ENCODE measurements around the gene PTTG1IP.

Gene PTTG1IP

GRCh38 chr21:44907225-44907965 lies 33.9 kb upstream of the PTTG1IP start (continued):
- TF ChIP-seq, protein P1, sequence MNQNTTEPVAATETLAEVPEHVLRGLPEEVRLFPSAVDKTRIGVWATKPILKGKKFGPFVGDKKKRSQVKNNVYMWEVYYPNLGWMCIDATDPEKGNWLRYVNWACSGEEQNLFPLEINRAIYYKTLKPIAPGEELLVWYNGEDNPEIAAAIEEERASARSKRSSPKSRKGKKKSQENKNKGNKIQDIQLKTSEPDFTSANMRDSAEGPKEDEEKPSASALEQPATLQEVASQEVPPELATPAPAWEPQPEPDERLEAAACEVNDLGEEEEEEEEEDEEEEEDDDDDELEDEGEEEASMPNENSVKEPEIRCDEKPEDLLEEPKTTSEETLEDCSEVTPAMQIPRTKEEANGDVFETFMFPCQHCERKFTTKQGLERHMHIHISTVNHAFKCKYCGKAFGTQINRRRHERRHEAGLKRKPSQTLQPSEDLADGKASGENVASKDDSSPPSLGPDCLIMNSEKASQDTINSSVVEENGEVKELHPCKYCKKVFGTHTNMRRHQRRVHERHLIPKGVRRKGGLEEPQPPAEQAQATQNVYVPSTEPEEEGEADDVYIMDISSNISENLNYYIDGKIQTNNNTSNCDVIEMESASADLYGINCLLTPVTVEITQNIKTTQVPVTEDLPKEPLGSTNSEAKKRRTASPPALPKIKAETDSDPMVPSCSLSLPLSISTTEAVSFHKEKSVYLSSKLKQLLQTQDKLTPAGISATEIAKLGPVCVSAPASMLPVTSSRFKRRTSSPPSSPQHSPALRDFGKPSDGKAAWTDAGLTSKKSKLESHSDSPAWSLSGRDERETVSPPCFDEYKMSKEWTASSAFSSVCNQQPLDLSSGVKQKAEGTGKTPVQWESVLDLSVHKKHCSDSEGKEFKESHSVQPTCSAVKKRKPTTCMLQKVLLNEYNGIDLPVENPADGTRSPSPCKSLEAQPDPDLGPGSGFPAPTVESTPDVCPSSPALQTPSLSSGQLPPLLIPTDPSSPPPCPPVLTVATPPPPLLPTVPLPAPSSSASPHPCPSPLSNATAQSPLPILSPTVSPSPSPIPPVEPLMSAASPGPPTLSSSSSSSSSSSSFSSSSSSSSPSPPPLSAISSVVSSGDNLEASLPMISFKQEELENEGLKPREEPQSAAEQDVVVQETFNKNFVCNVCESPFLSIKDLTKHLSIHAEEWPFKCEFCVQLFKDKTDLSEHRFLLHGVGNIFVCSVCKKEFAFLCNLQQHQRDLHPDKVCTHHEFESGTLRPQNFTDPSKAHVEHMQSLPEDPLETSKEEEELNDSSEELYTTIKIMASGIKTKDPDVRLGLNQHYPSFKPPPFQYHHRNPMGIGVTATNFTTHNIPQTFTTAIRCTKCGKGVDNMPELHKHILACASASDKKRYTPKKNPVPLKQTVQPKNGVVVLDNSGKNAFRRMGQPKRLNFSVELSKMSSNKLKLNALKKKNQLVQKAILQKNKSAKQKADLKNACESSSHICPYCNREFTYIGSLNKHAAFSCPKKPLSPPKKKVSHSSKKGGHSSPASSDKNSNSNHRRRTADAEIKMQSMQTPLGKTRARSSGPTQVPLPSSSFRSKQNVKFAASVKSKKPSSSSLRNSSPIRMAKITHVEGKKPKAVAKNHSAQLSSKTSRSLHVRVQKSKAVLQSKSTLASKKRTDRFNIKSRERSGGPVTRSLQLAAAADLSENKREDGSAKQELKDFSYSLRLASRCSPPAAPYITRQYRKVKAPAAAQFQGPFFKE (tag by site-specific recombination; IDR thresholded peaks at IDR 0.05; ENCODE audit: borderline replicate concordance): no peak
- TF ChIP-seq ZNF677 (tag by site-specific recombination; IDR thresholded peaks at IDR 0.05) (no peak), ZNF18 (tag by site-specific recombination; IDR thresholded peaks at IDR 0.05) (no peak), MYNN (tag by site-specific recombination; IDR thresholded peaks at IDR 0.05; ENCODE audit: borderline replicate concordance) (no peak)
- TF ChIP-seq, protein P2, sequence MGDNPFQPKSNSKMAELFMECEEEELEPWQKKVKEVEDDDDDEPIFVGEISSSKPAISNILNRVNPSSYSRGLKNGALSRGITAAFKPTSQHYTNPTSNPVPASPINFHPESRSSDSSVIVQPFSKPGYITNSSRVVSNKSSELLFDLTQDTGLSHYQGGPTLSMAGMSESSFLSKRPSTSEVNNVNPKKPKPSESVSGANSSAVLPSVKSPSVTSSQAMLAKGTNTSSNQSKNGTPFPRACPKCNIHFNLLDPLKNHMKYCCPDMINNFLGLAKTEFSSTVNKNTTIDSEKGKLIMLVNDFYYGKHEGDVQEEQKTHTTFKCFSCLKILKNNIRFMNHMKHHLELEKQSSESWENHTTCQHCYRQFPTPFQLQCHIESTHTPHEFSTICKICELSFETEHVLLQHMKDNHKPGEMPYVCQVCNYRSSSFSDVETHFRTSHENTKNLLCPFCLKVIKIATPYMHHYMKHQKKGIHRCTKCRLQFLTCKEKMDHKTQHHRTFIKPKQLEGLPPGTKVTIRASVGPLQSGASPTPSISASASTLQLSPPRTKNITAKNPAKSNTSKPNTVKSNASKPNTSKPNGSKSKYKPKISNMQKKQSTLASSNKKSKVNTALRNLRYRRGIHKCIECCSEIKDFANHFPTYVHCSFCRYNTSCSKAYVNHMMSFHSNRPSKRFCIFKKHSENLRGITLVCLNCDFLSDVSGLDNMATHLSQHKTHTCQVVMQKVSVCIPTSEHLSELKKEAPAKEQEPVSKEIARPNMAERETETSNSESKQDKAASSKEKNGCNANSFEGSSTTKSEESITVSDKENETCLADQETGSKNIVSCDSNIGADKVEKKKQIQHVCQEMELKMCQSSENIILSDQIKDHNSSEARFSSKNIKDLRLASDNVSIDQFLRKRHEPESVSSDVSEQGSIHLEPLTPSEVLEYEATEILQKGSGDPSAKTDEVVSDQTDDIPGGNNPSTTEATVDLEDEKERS (tag by site-specific recombination; IDR thresholded peaks at IDR 0.05): no peak

- Histone ChIP-seq H3K27ac (ENCODE audit: extremely low read depth, low read depth, low read length) (no peak overlapping the region), H3K4me3 (ENCODE audit: low read depth, low read length) (no peak overlapping the region), H3K9me3 (ENCODE audit: control insufficient read depth, insufficient read depth, low read depth, low read length) (no peaks in the 10 kb centered on the region), H3K4me1 (ENCODE audit: control insufficient read depth, insufficient read depth, low read length) (no peaks in the 10 kb centered on the region), H3K36me3 (ENCODE audit: control insufficient read depth in 2 of 2, insufficient read depth in 1 of 2, low read length in 2 of 2) (no peaks in the 10 kb centered on the region)
- TF ChIP-seq ZNF701 (tag by site-specific recombination; IDR thresholded peaks at IDR 0.05) (no peak), ZSCAN16 (tag by site-specific recombination; IDR thresholded peaks at IDR 0.05) (no peak), ZNF274 (IDR thresholded peaks at IDR 0.05; ENCODE audit: low read length) (no peak), ZNF274 (tag by site-specific recombination; IDR thresholded peaks at IDR 0.05; ENCODE audit: borderline replicate concordance) (no peak), ZNF549 (tag by site-specific recombination; IDR thresholded peaks at IDR 0.05) (no peak), ZBTB48 (tag by site-specific recombination; IDR thresholded peaks at IDR 0.05) (no peak), ZNF10 (tag by site-specific recombination; IDR thresholded peaks at IDR 0.05) (no peak), EGR2 (tag by site-specific recombination; IDR thresholded peaks at IDR 0.05; ENCODE audit: low read depth) (no peak), SP7 (tag by site-specific recombination; IDR thresholded peaks at IDR 0.05) (no peak), MEIS1 (CRISPR knock-in tag; IDR thresholded peaks at IDR 0.05; ENCODE audit: borderline replicate concordance) (no peak), ZNF585B (tag by site-specific recombination; IDR thresholded peaks at IDR 0.05) (no peak), ZNF121 (tag by site-specific recombination; IDR thresholded peaks at IDR 0.05) (no peak), ZBTB8A (tag by site-specific recombination; IDR thresholded peaks at IDR 0.05) (no peak)
- TF ChIP-seq, protein P3, sequence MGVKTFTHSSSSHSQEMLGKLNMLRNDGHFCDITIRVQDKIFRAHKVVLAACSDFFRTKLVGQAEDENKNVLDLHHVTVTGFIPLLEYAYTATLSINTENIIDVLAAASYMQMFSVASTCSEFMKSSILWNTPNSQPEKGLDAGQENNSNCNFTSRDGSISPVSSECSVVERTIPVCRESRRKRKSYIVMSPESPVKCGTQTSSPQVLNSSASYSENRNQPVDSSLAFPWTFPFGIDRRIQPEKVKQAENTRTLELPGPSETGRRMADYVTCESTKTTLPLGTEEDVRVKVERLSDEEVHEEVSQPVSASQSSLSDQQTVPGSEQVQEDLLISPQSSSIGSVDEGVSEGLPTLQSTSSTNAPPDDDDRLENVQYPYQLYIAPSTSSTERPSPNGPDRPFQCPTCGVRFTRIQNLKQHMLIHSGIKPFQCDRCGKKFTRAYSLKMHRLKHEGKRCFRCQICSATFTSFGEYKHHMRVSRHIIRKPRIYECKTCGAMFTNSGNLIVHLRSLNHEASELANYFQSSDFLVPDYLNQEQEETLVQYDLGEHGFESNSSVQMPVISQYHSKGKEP (tag by site-specific recombination; IDR thresholded peaks at IDR 0.05): no peak
- CTCF ChIA-PET: interaction anchor here (0.6 kb wide), 1 partner anchor 216 kb away, joined by 4 read pairs; no protein-coding TSS in a partner anchor
- POLR2A ChIA-PET: interaction anchor here (0.6 kb wide), 1 partner anchor 32 kb away, joined by 5 read pairs; the partner anchor contains the start of gene PTTG1IP
Observed at GRCh38 chr21:44905728-44906090, 32.2 kb upstream of the PTTG1IP start.

All from HEK293 (cell line).